ENCODE measurements around the gene AGPAT2.
A peak's percentile ranks its signal among the peaks of the same experiment; 100 is the strongest.
"Not testable (repeated sequence)": the region's sequence is repeated elsewhere in the genome, so short reads cannot be mapped to it uniquely, and the experiment has no call there.

The AGPAT2 gene

GRCh38 chr9:136643596-136644342 is 43.5 kb downstream of the AGPAT2 start:
- intact Hi-C loops (cut with DNase I) = no loop called here
- DNase-seq = no peak

- intact Hi-C loops (cut with DNase I) = no loop called here
- no peak for DNase-seq
These were observed 44.8 kb downstream of the AGPAT2 start for GRCh38 chr9:136642439-136642921.

- intact Hi-C loops (cut with DNase I) = no loop called here
- DNase-seq = no peak
These were observed 46.8 kb downstream of the AGPAT2 start for GRCh38 chr9:136640171-136641111.

GRCh38 chr9:136634904-136635303 is 52.4 kb downstream of the AGPAT2 start:
- intact Hi-C loops (cut with DNase I) = no loop called here
- DNase-seq = no peak

- DNase-seq; intact Hi-C loops (cut with DNase I): not testable (repeated sequence)
These were observed 54.7 kb downstream of the AGPAT2 start for GRCh38 chr9:136632491-136633106.

- intact Hi-C loops (cut with DNase I); DNase-seq: not testable (repeated sequence)
These were observed 55.2 kb downstream of the AGPAT2 start for GRCh38 chr9:136632072-136632471.

- intact Hi-C loops (cut with DNase I) = loop anchor here (2.0 kb wide), 1 partner anchor 143 kb away; no protein-coding TSS in a partner anchor
- peak; percentile 48 to 89 (median 76) for DNase-seq
These were observed 55.9 kb downstream of the AGPAT2 start for GRCh38 chr9:136631038-136632000.

- DNase-seq = no peak
- intact Hi-C loops (cut with DNase I) = loop anchor here (2.0 kb wide), 1 partner anchor 142 kb away; no protein-coding TSS in a partner anchor
These were observed 56.6 kb downstream of the AGPAT2 start for GRCh38 chr9:136630662-136630992.

- DNase-seq = peak in 35 of 42 donors; percentile 33 to 82 (median 57)
- intact Hi-C loops (cut with DNase I) = loop anchor here (2.0 kb wide), 1 partner anchor 141 kb away; no protein-coding TSS in a partner anchor
These were observed 57.2 kb downstream of the AGPAT2 start for GRCh38 chr9:136629879-136630661.

GRCh38 chr9:136629001-136629878 is 58.0 kb downstream of the AGPAT2 start:
- intact Hi-C loops (cut with DNase I) = no loop called here
- DNase-seq = no peak

GRCh38 chr9:136628268-136628667 is 59.0 kb downstream of the AGPAT2 start:
- intact Hi-C loops (cut with DNase I) = no loop called here
- DNase-seq = no peak

GRCh38 chr9:136627703-136628102 is 59.6 kb downstream of the AGPAT2 start:
- intact Hi-C loops (cut with DNase I) = no loop called here
- DNase-seq = no peak

GRCh38 chr9:136626740-136627642 is 60.3 kb downstream of the AGPAT2 start:
- intact Hi-C loops (cut with DNase I) = no loop called here
- DNase-seq = no peak

GRCh38 chr9:136626066-136626725 is 61.1 kb downstream of the AGPAT2 start:
- peak in 2 of 42 donors; percentile 38 to 49 for DNase-seq
- intact Hi-C loops (cut with DNase I) = no loop called here
